Measurements from ENCODE around the gene C1orf21.

C1orf21 gene

DNA sequence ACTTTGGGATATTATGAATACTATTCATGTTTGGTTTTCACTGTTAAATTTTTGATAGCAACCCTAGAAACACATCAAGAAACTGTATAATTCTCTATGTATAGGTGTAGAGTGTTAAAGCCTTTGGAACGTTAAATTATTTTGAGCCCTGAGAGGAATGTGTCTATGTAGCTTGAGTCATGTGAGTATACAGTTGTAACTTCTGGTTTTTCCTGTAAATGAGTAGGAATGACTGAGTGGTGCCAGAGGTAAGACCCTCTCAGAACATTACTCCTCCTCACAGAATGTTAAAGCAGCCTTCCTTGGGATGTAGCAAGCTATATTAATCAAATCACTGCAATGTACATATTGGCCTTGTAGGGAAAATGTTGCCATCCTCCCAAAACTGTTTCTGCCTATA lies 69.0 kb downstream of the C1orf21 start:
- DNase-seq = no peak

DNA sequence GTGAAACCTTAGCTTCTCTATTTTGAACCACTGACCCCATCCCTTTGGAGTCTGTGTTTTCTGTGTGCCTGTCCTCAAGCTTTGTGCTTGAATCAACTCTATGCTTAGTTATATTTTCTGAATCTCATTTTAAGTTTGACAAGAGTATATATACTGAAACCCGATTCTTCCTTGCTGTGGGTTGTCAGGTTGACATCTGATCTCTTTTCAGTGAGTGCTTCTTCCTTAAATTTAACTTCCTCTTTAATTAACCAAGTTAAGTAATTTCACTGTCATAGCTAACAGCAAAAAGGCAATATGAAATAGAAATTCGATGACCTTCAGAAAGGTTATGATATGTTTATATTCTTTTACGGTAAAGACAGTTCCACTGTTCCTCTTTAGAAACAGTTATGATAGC lies 69.4 kb downstream of the C1orf21 start:
- no peak for DNase-seq

DNA sequence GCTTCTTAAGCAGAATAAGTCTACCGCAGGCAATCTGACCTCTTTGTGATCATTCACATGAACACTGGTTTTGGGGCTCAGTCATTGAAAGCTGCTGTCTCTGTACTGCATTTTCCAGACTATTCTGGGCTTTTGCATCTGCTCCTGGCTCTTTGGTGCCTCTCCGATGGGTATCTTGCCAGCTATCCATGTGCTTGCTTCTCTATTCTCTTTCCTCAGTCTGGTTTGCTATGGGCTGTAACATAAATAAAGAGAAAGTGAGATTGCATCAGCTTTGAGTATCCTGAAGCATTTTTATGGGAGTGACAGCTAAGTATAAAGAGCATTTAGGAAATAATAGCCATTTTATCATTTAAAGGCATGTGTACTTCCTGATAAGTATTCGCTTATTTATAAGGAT lies 70.7 kb downstream of the C1orf21 start:
- peak; percentile 27 for DNase-seq

DNA sequence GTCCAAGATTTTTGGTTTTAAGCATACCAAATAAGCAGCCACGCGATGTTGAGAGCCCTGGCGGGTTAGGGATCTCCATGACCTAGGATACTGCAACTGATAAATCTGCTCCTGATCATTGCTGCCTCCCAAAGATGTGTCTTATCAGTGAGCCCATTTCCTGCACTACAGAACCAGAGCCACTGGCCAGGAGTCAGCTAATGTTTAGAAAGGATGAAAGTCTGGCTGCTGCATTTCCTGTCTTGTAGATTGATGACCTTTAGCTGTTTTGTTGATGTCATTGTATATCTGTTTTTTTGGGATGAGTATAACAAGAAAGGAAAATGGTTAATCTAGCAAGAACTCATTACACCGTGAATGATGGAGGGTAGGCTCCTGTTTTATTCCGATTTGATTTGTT lies 74.5 kb downstream of the C1orf21 start:
- DNase-seq = no peak

DNA sequence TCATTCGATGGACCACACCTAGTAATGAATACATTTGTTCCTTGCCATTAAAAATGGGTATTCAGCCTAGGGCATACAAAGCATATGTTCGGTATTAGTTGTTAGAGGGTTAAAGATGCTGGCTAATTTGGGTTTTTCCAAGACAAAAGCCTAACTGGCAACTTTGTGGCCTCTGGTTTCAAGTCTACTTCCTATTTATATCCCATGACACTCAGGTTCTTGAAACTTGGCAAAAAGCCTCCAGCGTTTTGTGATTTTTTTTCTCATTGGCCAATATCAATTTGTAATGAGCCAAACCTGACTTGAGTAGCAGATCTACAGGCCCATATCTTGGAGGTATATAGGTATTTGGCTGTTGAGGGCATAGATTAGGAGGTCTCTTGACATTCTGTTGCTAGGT lies 75.3 kb downstream of the C1orf21 start:
- DNase-seq = no peak

DNA sequence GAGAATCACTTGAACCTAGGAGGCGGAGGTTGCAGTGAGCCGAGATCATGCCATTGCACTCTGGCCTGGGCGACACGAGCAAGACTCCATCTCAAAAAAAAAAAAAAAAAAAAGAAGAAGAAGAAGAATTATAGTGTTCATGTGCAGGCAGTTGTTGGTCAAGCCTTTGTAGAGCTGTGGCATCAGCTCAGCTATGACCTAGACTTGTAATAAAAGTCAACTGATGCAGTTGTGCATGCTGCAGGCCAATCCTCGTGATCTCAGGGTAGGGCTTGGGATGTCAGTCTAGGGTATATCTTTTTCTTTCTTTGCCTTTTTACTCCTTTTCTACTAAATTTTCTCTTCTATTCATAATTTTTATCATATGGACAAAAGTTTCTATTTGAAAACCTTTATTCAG lies 76.2 kb downstream of the C1orf21 start:
- no peak for DNase-seq

DNA sequence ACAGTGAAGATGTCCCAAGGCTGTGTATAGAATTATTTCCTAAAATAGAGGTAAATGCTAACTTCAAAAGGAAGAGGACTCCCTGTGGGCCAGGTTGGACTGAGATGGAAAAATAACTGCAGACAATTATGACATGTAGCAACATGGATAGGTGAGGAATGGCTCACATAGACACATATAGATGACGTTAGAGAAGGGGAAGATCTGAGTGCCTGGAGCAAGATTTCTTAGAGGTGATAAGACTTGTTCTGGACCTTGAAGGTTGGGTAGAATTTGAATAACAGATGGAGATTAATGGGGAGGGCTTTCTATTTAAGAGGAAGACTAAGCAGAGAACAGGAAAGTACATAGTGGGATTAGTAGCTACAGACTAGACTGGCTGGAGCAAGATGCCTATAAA lies 76.9 kb downstream of the C1orf21 start:
- no peak for DNase-seq

DNA sequence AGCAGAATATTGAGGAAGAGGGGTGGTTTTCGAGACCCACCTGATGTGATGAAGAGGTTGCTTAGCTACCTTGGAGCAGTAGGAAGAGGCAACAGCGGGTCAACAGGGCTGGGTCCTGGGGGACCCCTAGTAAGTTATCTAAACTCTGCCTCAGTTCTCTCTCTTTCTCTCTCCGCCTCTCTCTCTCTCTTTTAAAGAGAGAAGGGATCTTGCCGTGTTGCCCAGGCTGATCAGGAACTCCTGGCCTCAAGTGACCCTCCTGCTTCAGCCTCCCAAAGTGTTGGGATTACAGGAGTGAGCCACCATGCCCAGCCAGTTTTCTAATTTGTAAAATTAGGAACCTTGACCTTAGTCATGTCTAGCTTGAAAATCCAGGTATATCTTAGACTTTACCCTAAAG lies 77.9 kb downstream of the C1orf21 start:
- no peak for DNase-seq

DNA sequence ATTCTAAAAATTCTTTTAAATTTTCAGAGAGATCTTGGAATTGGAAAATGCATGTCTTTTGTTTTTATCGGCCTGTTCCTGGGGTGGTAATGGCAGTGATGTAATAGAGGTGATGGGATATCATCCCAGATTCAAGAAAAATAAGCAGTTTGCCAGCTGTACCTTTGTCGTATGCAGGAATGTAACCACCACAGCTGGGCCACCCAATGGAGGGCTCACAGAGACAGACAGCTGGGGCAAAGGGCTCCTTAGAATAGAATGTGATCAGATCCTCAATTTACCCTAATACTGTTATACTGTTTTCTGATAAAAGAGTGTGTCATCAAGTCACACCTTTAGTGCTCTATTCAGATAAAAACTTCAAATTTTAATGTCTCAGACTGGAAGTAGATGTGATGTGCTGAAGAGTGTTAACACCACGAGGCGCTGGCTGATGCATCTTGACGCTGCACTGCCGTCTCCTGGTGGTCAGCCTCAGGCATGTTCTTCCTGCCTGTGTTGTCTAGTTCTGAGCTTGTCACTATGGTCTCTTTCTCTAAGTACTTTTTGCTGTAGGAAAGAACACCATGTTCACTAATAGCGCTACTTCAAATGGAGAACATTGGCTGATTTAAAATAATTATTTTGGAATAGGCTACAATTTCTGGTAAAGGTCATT lies 78.8 kb downstream of the C1orf21 start:
- peak; percentile 7 for DNase-seq

DNA sequence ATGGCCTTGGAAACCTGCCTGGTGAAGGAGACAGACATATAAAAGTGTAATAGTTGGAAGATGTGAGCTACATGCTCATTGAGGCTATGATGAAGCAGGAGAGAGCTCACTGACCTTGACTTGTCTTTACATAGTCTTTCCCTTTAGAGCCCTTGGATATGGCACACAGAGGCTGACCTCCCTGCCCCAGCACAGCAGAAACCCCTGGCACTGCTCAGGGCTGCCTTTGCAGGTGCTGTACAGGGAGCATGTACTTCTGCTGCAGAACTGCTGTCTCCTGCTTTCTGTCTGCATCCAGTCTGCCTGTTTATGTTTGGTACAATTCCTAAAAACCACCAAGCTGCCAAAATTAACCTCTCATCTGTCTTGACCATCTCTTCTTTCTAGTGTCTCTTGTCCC lies 80.5 kb downstream of the C1orf21 start:
- DNase-seq = no peak

DNA sequence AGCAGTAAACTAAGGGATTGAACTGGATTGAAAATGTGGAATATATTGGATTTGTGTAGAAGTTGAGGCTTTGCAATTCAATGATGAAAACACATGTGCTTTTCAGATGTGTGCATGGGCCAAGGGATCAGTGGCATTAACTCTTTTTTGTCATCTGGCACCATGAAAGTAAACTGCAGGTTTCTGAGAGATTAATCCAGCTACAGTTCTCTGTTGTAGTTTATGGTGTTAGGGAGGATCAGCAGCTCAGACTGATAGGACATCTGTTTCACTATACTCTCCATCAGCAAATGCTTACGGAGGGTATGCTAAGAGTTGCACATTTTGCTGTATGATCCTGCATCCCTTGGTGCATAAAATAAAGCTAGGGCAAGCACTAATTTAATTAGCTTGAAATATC lies 82.6 kb downstream of the C1orf21 start:
- DNase-seq = no peak

DNA sequence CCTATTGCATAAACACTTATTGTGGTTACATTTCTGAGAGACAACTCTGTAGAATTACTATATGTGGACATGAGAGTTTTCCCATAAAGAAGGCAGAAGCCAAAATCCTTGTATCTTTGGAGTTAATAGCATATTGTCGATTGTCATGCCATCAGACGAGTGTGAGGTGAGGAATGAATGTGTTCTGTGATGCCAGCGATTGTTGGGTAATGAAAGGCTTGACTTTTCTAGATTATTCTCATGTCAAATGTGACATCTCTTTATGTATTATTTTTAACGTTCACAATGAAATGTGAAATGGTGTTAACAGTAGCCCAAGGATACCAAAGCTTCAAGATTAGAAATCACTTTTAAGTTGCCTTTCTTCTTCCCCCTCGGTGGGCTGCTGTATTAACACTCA lies 84.9 kb downstream of the C1orf21 start:
- no peak for DNase-seq

DNA sequence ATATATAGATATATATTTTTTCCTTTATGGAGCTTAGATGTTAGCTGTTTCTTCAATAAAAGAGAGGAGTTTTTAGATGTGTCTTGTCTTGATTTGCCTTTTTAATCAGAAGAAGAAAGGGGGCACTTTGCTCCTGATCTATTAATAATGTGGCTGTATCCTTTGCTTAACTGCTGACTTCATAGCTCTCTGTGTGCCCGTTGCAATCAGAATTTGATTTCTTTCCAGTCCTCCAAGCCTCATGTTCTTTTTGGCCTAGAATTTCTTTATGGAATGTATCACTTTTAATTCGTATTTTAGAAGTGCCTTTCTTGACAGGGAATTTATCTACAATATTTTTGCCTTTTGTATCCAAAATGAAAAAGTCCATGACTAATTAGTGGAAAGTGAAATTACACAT lies 85.3 kb downstream of the C1orf21 start:
- DNase-seq = no peak

DNA sequence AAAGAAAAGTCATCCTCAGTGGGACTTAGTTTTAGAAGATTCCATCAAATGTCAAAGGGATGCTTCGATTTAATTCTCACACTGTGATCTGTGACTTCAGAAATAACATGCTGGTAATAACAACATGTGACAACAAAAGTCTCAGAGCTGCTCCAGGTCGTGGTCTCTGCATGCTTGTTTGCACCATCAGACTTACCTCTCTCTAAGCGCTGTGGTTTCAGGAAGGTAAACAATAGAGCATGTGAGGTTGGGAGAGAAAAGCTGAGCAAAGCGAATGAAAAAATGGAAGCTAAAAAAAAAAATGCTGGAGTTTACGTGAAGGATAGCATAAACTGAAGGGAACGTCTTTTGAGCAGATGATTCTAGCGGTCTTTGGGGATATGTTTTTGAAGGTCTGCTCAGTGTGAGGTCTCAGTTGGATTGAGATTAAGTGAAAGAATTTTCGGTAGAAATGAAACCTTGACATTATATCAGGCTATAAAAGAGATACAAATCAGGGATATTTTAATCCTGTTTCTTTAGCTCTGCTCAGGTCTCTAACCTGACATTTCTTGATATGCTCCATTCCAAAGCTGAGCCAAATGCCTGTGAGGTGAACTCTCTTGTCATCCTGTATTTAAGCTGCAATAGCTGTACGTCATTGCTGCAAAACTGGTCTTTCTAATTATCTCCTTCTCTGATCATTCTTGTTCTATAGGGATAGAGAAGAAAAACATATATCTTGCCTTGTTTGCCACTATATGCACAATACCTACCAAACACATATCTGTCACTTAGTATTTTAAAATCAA lies 86.5 kb downstream of the C1orf21 start:
- no peak for DNase-seq

DNA sequence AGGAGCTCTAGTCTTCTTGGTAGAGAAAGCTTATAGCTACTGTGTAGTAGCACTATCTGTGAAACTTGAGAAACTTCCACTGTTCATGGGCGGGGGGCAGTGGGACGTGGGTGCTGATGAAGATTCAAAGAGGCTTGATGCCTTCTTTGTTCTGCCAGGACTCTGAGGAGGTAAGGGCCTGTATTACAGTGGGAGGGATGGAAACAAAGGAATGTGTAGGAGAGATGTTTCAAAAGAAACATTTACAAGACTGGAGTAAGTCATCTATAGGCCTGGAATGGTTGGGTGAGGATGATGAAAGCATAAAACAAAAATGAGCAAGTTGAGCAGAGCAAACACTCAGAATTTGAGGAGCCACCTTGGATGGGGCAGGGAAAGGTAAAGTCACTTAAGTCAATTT lies 89.4 kb downstream of the C1orf21 start:
- no peak for DNase-seq

DNA sequence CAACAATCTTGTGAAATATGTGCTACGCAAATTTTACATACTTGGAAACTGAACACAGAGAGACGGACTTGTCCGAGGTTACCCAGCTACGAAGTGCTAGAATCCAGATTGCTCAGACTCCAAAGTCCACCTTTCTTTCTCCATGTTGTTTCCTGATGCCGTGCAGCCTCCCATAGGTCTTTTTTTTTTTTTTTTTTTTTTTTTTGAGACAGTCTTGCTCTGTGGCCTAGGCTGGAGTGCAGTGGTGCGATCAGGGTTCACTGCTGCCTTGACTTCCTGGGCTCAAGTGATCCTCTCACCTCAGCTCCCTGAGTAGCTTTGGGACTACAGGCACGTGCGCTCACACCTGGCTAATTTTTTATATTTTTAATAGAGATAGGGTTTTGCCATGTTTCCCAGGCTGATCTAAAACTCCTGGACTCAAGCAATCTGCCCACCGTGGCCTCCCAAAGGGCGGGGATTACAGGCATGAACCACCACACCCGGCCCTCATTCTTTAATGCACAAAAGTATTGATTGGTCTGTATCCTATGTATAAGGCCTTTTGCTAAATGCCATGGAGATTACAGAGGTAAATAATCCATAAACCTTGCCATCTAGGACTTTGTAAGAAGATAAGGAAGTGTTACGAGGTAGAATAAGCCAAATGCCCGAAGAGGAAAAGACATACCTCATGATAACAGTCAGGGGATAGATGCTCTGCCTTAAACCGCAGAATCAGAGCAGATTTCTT lies 92.8 kb downstream of the C1orf21 start:
- no peak for DNase-seq

DNA sequence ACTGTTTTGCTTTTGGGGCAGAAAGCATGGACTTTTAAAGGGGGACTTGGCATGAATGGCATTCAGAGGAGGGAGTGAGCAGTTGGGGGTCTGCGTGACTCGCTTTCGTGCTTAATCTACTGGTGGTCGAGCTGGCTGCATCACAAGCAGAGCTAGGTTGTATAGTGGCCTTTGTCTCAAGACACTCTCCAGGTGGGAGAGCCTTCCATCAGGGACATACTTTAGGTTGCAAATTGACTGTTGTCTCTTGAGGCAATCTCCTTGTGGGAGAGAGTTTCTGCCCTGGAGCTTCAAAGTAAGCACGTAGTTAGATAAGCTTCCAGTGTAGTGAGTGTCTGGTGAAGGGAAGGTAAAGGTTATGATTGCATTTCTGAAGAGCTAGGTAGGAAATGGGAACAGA lies 93.9 kb downstream of the C1orf21 start:
- no peak for DNase-seq

DNA sequence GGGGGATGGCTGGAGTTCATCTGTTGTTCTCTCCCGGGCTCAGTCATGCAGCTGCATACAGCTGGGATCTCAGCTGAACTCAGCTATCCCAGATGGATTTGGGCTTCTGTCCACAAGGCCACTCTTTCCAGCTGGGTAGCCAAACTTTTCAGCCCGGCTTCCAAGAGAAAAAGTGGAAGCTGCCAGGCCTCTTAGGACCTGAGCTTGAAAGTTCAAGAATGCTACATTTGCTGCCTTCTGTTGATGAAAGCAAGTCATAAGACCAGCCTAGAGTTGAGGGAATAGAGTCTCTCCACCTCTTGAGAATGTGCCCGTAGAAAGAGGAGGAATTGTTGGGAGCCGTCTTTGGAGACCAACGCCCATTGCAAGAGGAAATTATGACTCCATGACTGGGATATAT lies 95.3 kb downstream of the C1orf21 start:
- no peak for DNase-seq

DNA sequence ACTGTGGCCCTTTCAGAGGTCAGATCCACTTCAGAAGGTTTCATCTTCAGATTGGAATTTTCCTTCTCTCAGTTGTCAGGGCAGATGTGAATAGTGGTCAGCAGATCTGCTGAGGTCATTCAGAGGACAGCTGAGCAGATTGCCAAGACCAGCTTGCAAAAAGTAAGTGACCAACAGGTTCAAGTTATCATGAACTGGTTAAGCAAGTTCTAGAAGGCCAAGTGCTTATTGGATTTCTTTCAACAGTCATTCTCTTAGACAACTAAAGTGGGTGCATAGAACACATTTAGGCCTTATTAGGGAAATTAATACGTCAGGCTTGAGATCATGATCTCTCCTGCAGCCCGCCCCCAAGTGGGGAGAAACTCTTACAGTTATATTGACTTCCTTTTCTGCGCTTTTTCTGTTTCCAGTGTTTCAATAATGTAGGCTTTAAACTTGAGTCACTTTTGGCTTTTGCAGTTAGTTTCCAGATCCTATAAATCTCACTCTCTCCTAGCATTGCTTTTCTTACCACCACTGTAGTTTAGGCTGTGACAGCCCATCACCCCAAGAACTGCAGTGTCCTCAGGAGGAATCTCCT lies 96.4 kb downstream of the C1orf21 start:
- DNase-seq = no peak

DNA sequence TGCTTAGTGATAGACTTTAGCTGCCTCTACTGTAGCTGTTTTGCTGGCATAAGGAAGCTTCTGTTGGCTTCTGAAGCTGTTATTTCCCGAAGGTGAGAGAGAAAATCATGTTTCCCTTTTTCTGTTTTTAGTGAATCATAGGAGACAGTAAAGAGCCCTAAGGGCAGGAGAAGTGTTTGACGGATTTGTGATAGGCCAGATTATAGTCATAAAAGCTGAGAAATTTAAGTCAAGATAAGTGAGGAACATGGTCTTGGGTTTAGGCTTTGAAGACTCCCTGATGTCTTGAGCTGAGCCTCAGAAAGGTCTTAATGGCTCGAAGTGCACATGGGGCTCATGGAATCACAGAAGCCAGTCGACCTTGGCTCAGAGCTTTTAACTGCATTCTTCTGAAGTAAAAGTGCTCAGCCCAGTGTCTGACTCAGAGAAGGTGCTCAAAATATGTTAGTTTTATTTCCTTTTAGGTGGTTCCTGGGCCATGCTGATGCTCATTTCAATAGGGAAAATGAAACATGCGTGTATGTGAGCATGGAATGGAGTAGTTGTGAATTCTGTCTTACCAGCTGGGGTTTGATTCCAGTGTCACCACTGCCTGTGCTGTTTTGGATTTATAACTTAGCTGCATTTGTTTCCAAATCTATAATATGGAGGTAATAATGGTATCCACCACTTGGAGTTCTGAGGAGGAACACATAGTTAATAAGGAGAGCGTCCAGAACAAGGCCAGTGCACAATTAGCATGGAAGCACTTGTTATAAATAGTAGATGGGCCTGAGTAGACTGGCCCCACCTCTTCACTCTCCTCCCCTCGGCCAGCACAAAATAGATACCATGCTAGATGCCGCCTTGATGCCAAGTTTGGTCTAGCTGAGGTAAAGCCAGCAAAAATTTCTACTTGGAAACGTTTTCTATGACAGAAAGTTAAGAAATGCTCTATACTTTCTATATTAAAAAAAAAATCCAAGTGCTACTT lies 99.2 kb downstream of the C1orf21 start:
- no peak for DNase-seq

DNA sequence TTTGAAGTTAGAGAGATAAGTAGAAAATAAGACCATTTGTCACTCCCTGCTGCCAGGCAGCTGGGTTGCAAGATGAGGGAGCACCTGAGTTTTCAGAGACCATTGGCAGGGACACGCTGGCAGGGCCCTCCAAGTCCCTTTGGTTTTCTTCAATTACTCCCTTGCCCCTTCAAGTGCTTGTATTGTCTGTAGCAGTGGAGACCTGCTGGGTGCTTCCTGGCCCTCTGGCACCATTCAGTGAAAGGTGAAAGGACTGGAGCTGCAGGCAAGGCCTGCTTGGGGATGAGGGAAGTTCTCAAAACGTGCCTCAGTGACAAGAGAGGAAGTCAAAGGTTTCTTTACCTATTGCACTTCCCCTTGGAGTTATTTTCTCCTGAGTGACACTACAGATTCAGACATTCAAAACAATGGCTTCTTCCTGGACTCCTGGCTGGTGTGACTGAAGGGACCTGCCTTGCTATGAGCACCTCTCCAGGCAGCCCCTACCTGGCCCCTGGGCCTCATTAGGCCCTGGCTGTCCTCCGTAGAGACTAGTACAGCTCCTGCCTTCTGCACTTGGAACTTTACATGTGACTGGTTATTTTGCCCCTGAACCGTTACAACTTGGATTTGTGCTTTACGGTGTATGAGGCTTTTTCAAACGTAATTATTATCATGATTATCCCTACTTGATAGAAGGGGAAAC lies 100.1 kb downstream of the C1orf21 start:
- DNase-seq = no peak

All from fibroblast of skin of scalp (primary cell).